ENCODE measurements around the gene TP63.

- TF ChIP-seq YY1 (IDR thresholded peaks at IDR 0.05; ENCODE audit: insufficient read depth, insufficient read length), result no peak
- no peak for TF ChIP-seq ZNF274 (IDR thresholded peaks at IDR 0.05; ENCODE audit: low read depth, low read length)
Measured at GRCh38 chr3:189907803-189908202, 276.6 kb downstream of the TP63 start.
